ENCODE measurements around the gene UNC93A.
"Not testable (repeated sequence)": the region's sequence is repeated elsewhere in the genome, so short reads cannot be mapped to it uniquely, and the experiment has no call there.

The UNC93A gene

GRCh38 chr6:167252271-167252670 is 38.8 kb upstream of the UNC93A start:
- H3K27me3 ChIP-seq (ENCODE audit: insufficient read depth, low read length), result no peaks in the 10 kb centered on the region
- no peak overlapping the region for H3K9ac ChIP-seq (ENCODE audit: low read depth, low read length)
- H3K9me3 ChIP-seq (ENCODE audit: insufficient read depth, low read depth, low read length), result peaks cover 15% of the 10 kb centered on the region
- H3K4me3 ChIP-seq (ENCODE audit: low read length), result no peak overlapping the region
- no peaks in the 10 kb centered on the region for H3K36me3 ChIP-seq (ENCODE audit: insufficient read depth, low read length)
- WGBS, result 96% methylated on average over 1 of the region's 1 CpG
- H3K27ac ChIP-seq (ENCODE audit: low read depth, low read length), result no peak overlapping the region
- H3K4me1 ChIP-seq (ENCODE audit: insufficient read depth, low read length), result peaks cover 15% of the 10 kb centered on the region

DNA sequence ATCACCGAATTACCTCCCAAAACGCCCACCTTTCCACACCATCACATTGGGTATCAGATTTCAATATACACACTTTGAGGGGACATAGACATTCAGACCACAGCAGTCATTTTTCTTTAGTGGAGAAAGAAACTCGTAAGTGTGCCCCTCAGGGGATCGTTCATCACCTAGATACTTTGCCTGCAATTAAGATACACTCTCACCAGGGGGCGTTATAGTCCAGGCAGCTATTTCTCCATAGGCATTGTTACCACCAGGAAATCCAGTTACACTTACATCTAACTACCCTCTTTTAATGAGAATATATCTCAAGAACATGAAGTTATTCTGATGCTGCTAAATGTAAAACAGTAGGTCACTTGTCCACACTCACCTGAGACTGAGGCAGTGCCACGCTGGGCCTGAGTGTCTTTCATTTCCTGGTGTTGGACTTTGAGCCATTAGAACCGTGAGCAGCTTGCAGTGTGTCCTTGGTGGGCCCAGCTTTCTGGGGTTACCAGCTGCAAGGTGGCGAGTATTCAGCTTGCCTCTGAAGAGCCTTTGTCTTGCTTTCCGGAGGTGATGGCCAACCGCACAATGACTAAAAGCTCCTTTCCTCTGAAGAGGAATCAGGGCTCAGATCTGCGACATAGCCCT is 35.1 kb upstream of the UNC93A start:
- no peaks in the 10 kb centered on the region for H3K27me3 ChIP-seq (ENCODE audit: insufficient read depth, low read length)
- no peak overlapping the region for H3K4me3 ChIP-seq (ENCODE audit: low read length)
- no peak overlapping the region for H3K27ac ChIP-seq (ENCODE audit: low read depth, low read length)
- H3K4me1 ChIP-seq (ENCODE audit: insufficient read depth, low read length), result no peaks in the 10 kb centered on the region
- 89% methylated on average over 11 of the region's 11 CpGs for WGBS
- peaks cover 15% of the 10 kb centered on the region for H3K9me3 ChIP-seq (ENCODE audit: insufficient read depth, low read depth, low read length)
- H3K9ac ChIP-seq (ENCODE audit: low read depth, low read length), result no peak overlapping the region
- no peaks in the 10 kb centered on the region for H3K36me3 ChIP-seq (ENCODE audit: insufficient read depth, low read length)

DNA sequence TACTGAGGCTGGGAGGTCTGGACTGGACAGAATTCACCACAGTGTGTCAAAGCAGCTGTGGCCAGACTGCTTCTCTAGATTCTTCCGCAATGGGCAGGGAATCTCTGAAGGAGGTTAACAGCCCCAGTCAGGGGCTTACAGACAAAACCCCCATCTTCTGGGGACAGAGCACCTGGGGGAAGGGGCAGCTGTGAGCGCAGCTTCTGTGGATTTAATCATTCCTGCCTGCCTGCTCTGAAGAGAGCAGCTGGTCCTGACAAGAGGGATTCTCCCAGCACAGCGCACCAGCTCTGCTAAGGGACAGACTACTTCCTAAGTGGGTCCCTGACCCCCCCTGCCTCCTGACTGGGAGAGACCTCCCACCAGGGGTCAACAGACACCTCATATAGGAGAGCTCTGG is 32.5 kb upstream of the UNC93A start:
- no peaks in the 10 kb centered on the region for H3K27me3 ChIP-seq (ENCODE audit: insufficient read depth, low read length)
- H3K36me3 ChIP-seq (ENCODE audit: insufficient read depth, low read length), result no peaks in the 10 kb centered on the region
- no peak overlapping the region for H3K27ac ChIP-seq (ENCODE audit: low read depth, low read length)
- no peak overlapping the region for H3K4me3 ChIP-seq (ENCODE audit: low read length)
- peaks cover 12% of the 10 kb centered on the region for H3K9me3 ChIP-seq (ENCODE audit: insufficient read depth, low read depth, low read length)
- no peak overlapping the region for H3K9ac ChIP-seq (ENCODE audit: low read depth, low read length)
- no peaks in the 10 kb centered on the region for H3K4me1 ChIP-seq (ENCODE audit: insufficient read depth, low read length)
- 98% methylated on average over 3 of the region's 3 CpGs for WGBS

DNA sequence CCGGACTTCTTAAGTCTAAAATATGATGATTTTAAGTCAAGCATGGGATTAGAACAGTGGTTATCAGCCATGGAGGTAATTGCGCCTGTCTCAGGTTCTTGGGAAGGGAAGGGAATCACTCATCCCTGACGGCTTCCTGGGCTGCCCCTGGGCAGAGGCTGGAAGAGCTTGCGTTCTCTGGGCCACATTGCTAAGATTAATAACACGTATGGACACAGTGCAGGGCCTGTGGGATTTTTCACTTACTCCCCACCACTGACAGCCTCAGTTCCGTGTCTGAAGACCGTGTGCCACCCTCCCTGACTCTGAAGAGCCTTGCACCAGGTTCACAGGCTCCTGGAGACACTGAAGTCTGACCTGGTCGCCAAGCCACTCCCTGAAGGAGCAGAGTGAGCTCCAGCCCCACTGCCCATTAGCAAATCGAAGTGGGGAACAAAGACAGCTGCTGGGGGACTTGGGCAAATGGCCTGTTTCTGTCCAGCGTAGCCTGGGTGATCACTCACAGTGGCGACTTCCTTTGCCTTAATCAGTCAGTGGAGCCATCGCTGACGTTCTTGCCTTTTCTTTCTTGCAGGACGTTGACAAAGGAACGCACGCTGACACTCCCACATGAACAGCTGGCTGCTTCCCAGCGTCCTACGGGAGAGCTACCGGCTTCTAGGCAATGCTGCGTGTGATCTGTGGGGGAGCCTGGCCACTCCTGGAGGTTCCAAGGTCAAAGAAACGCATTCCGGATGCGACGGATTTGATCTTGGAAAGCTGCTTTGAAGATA is 24.9 kb upstream of the UNC93A start:
- WGBS, result 85% methylated on average over 14 of the region's 24 CpGs
- H3K27ac ChIP-seq (ENCODE audit: low read depth, low read length); H3K9ac ChIP-seq (ENCODE audit: low read depth, low read length); H3K36me3 ChIP-seq (ENCODE audit: insufficient read depth, low read length); H3K4me3 ChIP-seq (ENCODE audit: low read length); H3K4me1 ChIP-seq (ENCODE audit: insufficient read depth, low read length); H3K27me3 ChIP-seq (ENCODE audit: insufficient read depth, low read length); H3K9me3 ChIP-seq (ENCODE audit: insufficient read depth, low read depth, low read length): not testable (repeated sequence)

DNA sequence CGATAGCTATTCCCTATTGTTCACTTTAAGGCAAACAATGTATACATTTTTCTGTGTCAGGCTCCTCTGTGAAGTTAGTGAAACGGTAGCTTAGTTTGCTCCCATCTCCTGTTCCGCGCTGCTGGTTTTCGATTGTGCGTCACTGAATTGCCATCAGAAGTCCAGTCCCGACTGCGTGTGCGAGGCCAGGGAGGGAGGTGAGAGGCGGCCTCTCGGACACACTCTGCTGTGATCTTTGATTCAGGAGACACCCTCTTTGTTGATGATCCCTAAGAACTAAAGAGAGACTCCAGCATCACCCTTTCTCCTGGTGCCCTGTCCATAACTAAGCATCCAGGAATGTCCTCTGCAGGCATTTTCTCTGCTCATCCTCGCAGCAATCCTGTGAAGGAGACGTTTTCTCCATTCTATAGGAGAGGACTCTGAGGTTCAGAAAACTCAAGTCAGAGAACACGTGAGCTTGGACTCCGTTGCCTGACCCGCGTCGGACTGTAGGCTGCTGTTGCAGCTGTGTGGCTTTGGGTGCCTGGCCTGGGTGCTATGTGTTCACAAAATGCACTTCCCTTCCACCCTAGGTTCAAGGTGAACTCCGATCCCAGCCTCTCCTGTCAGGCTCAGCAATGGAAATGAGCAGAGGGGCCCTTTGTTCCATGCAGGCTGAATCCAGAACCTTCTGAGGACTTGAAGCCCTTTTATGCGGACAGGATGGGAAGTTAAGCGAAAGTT is 24.1 kb upstream of the UNC93A start:
- Histone ChIP-seq H3K27ac (ENCODE audit: low read depth, low read length) (no peak overlapping the region), H3K9ac (ENCODE audit: low read depth, low read length) (no peak overlapping the region), H3K9me3 (ENCODE audit: insufficient read depth, low read depth, low read length) (no peaks in the 10 kb centered on the region), H3K36me3 (ENCODE audit: insufficient read depth, low read length) (no peaks in the 10 kb centered on the region), H3K4me1 (ENCODE audit: insufficient read depth, low read length) (no peaks in the 10 kb centered on the region), H3K4me3 (ENCODE audit: low read length) (no peak overlapping the region), H3K27me3 (ENCODE audit: insufficient read depth, low read length) (no peaks in the 10 kb centered on the region)
- 95% methylated on average over 20 of the region's 21 CpGs for WGBS

DNA sequence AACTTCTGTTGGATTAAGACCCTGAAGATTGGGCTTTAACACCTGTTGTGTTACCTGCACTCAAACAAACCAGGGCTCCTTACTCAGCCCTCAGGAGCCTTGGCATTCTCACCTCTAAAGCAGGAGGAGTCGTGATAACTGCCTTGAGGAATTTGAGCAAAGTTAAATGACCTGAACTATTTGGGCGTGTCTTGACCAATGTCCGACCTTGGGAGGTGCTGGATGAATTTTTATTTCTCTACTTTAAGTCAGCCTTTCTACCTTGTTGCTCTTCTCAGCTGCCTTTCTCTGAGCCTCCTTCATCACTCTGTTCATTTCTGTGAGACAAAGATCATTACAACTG is 23.6 kb upstream of the UNC93A start:
- H3K27me3 ChIP-seq (ENCODE audit: insufficient read depth, low read length); H3K36me3 ChIP-seq (ENCODE audit: insufficient read depth, low read length); H3K9me3 ChIP-seq (ENCODE audit: insufficient read depth, low read depth, low read length); H3K9ac ChIP-seq (ENCODE audit: low read depth, low read length); H3K27ac ChIP-seq (ENCODE audit: low read depth, low read length); H3K4me3 ChIP-seq (ENCODE audit: low read length); H3K4me1 ChIP-seq (ENCODE audit: insufficient read depth, low read length): not testable (repeated sequence)
- 81% methylated on average over 2 of the region's 3 CpGs for WGBS

DNA sequence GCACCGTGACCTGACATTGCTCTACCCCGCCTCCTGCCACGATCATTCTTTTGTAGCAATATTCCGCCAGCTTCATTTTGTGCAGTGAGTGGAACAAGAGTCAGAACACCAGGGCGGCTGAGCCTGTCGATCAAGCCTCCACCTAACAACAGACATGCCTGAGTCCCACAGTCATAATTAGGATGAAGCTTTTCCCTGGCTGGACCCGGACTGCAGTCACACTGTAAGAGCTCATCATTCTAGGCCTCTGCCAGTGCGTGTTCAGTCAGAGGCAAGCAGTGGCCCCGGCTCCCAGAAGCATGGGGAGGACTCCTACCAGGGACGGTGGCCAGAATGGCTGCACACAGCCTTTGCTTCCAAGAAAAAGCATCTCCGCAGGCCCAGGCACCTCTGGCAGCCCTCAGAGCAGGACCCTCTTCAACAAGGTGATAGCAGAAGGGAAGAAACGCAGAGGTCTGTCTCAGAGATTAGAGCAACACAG is 23.2 kb upstream of the UNC93A start:
- Histone ChIP-seq H3K9ac (ENCODE audit: low read depth, low read length) (no peak overlapping the region), H3K27ac (ENCODE audit: low read depth, low read length) (no peak overlapping the region), H3K36me3 (ENCODE audit: insufficient read depth, low read length) (no peaks in the 10 kb centered on the region), H3K27me3 (ENCODE audit: insufficient read depth, low read length) (no peaks in the 10 kb centered on the region), H3K9me3 (ENCODE audit: insufficient read depth, low read depth, low read length) (no peaks in the 10 kb centered on the region), H3K4me1 (ENCODE audit: insufficient read depth, low read length) (no peaks in the 10 kb centered on the region), H3K4me3 (ENCODE audit: low read length) (no peak overlapping the region)
- WGBS, result 94% methylated on average over 12 of the region's 12 CpGs

GRCh38 chr6:167268683-167269280 is 22.3 kb upstream of the UNC93A start:
- H3K27ac ChIP-seq (ENCODE audit: low read depth, low read length), result no peak overlapping the region
- no peaks in the 10 kb centered on the region for H3K9me3 ChIP-seq (ENCODE audit: insufficient read depth, low read depth, low read length)
- H3K4me3 ChIP-seq (ENCODE audit: low read length), result no peak overlapping the region
- no peaks in the 10 kb centered on the region for H3K4me1 ChIP-seq (ENCODE audit: insufficient read depth, low read length)
- WGBS, result 90% methylated on average over 20 of the region's 20 CpGs
- H3K27me3 ChIP-seq (ENCODE audit: insufficient read depth, low read length), result no peaks in the 10 kb centered on the region
- H3K9ac ChIP-seq (ENCODE audit: low read depth, low read length), result no peak overlapping the region
- H3K36me3 ChIP-seq (ENCODE audit: insufficient read depth, low read length), result no peaks in the 10 kb centered on the region

DNA sequence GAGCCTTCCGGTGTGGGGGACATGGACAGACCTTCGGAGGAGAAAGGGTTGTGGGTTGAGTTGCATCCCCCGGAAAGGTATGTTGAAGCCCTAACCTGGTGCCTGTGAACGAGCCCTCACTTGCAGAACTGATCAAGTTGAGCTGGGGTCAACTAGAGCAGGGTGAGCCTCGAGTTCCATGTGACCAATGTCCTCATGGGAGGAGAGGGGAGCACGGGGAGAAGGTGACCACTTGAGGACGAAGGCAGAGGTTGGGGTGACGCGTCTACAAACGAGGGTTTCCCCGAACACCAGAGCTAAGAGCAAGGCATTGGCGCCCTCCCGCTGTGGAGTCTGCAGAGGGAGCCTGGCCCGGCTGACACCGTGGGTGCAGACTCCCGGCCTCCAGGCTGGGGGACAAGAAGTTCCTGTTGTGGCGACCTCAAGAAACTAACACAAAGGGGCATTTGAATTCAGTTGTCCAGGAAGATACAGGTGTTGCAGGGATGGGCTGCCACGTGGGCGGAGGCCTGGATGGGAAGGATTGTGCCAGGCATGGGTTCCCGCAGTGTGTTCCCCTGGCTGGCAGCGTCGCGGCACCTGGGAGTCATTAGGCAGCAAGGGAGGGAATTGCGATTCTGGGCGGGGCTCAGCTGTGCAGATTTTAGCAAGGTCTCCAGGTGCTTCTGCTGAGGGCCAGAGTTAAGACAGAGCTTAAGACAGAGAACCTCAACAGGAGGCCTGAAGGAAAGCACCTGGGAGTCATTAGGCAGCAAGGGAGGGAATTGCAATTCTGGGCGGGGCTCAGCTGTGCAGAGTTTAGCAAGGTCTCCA is 20.4 kb upstream of the UNC93A start:
- no peaks in the 10 kb centered on the region for H3K9me3 ChIP-seq (ENCODE audit: insufficient read depth, low read depth, low read length)
- H3K4me3 ChIP-seq (ENCODE audit: low read length), result no peak overlapping the region
- no peak overlapping the region for H3K27ac ChIP-seq (ENCODE audit: low read depth, low read length)
- no peaks in the 10 kb centered on the region for H3K36me3 ChIP-seq (ENCODE audit: insufficient read depth, low read length)
- H3K27me3 ChIP-seq (ENCODE audit: insufficient read depth, low read length), result no peaks in the 10 kb centered on the region
- whole genome bisulfite sequencing, result 91% methylated on average over 26 of the region's 26 CpGs
- no peak overlapping the region for H3K9ac ChIP-seq (ENCODE audit: low read depth, low read length)
- no peaks in the 10 kb centered on the region for H3K4me1 ChIP-seq (ENCODE audit: insufficient read depth, low read length)

- WGBS, result 88% methylated on average over 6 of the region's 6 CpGs
Measured at GRCh38 chr6:167272151-167272550, 19.0 kb upstream of the UNC93A start.

More at GRCh38 chr6:167272151-167272550, 19.0 kb upstream of the UNC93A start:
- no peak overlapping the region; the same call in 1 of the 2 replicates for H3K27ac ChIP-seq (ENCODE audit: low read depth, low read length)
- no peaks in the 10 kb centered on the region for H3K4me1 ChIP-seq (ENCODE audit: insufficient read depth, low read length)
- H3K4me3 ChIP-seq (ENCODE audit: low read length), result no peak overlapping the region
- no peaks in the 10 kb centered on the region for H3K27me3 ChIP-seq (ENCODE audit: insufficient read depth, low read length)
- H3K36me3 ChIP-seq (ENCODE audit: insufficient read depth, low read length), result no peaks in the 10 kb centered on the region
- no peak overlapping the region for H3K9ac ChIP-seq (ENCODE audit: low read depth, low read length)
- H3K9me3 ChIP-seq (ENCODE audit: insufficient read depth, low read depth, low read length), result no peaks in the 10 kb centered on the region
